ENCODE measurements around the gene TTC7B.

The TTC7B gene

GRCh38 chr14:90773705-90774104 lies 42.5 kb downstream of the TTC7B start:
- Histone ChIP-seq H3K27me3 (ENCODE audit: insufficient read depth, low read length) (no peaks in the 10 kb centered on the region), H3K4me3 (ENCODE audit: low read length) (no peak overlapping the region), H3K27ac (ENCODE audit: low read depth, low read length) (no peak overlapping the region), H3K36me3 (ENCODE audit: insufficient read depth, low read length) (peaks cover 2% of the 10 kb centered on the region; the same call in 1 of the 2 replicates), H3K9me3 (ENCODE audit: insufficient read depth, low read depth, low read length) (no peaks in the 10 kb centered on the region), H3K4me1 (ENCODE audit: insufficient read depth, low read length) (no peaks in the 10 kb centered on the region), H3K9ac (ENCODE audit: low read depth, low read length) (no peak overlapping the region)
- WGBS: 86% methylated on average over 4 of the region's 4 CpGs

- Histone ChIP-seq H3K36me3 (ENCODE audit: insufficient read depth, low read length) (peaks cover 2% of the 10 kb centered on the region; the same call in 1 of the 2 replicates), H3K9ac (ENCODE audit: low read depth, low read length) (no peak overlapping the region)
These were observed 43.1 kb downstream of the TTC7B start for GRCh38 chr14:90773196-90773486.

GRCh38 chr14:90767899-90768298 lies 48.3 kb downstream of the TTC7B start:
- H3K9me3 ChIP-seq (ENCODE audit: insufficient read depth, low read depth, low read length): peaks cover 6% of the 10 kb centered on the region; the same call in 1 of the 2 replicates
- no peaks in the 10 kb centered on the region for H3K27me3 ChIP-seq (ENCODE audit: insufficient read depth, low read length)
- no peak overlapping the region for H3K27ac ChIP-seq (ENCODE audit: low read depth, low read length)
- H3K4me3 ChIP-seq (ENCODE audit: low read length): no peak overlapping the region
- H3K36me3 ChIP-seq (ENCODE audit: insufficient read depth, low read length): peaks cover 6% of the 10 kb centered on the region; the same call in 1 of the 2 replicates
- no peak overlapping the region for H3K9ac ChIP-seq (ENCODE audit: low read depth, low read length)
- H3K4me1 ChIP-seq (ENCODE audit: insufficient read depth, low read length): no peaks in the 10 kb centered on the region

More at GRCh38 chr14:90773196-90773486, 43.1 kb downstream of the TTC7B start:
- Histone ChIP-seq H3K27ac (ENCODE audit: low read depth, low read length) (no peak overlapping the region), H3K9me3 (ENCODE audit: insufficient read depth, low read depth, low read length) (no peaks in the 10 kb centered on the region), H3K4me3 (ENCODE audit: low read length) (no peak overlapping the region), H3K4me1 (ENCODE audit: insufficient read depth, low read length) (no peaks in the 10 kb centered on the region), H3K27me3 (ENCODE audit: insufficient read depth, low read length) (no peaks in the 10 kb centered on the region)
- WGBS: 80% methylated on average over 1 of the region's 1 CpG

- Histone ChIP-seq H3K9me3 (ENCODE audit: insufficient read depth, low read depth, low read length) (peaks cover 4% of the 10 kb centered on the region; the same call in 1 of the 2 replicates), H3K36me3 (ENCODE audit: insufficient read depth, low read length) (no peaks in the 10 kb centered on the region), H3K4me1 (ENCODE audit: insufficient read depth, low read length) (peaks cover 14% of the 10 kb centered on the region), H3K4me3 (ENCODE audit: low read length) (no peak overlapping the region), H3K27ac (ENCODE audit: low read depth, low read length) (no peak overlapping the region), H3K9ac (ENCODE audit: low read depth, low read length) (no peak overlapping the region), H3K27me3 (ENCODE audit: insufficient read depth, low read length) (peaks cover 11% of the 10 kb centered on the region; the same call in 1 of the 2 replicates)
- WGBS: 89% methylated on average over 4 of the region's 4 CpGs
These were observed 55.5 kb downstream of the TTC7B start for GRCh38 chr14:90760591-90761316.

- H3K27me3 ChIP-seq (ENCODE audit: insufficient read depth, low read length): peaks cover 11% of the 10 kb centered on the region; the same call in 1 of the 2 replicates
- H3K4me3 ChIP-seq (ENCODE audit: low read length): no peak overlapping the region
- no peak overlapping the region for H3K9ac ChIP-seq (ENCODE audit: low read depth, low read length)
- WGBS: 93% methylated on average over 4 of the region's 4 CpGs
- peaks cover 14% of the 10 kb centered on the region for H3K4me1 ChIP-seq (ENCODE audit: insufficient read depth, low read length)
- peaks cover 4% of the 10 kb centered on the region; the same call in 1 of the 2 replicates for H3K9me3 ChIP-seq (ENCODE audit: insufficient read depth, low read depth, low read length)
- no peak overlapping the region for H3K27ac ChIP-seq (ENCODE audit: low read depth, low read length)
- no peaks in the 10 kb centered on the region for H3K36me3 ChIP-seq (ENCODE audit: insufficient read depth, low read length)
These were observed 56.2 kb downstream of the TTC7B start for GRCh38 chr14:90760078-90760444.

GRCh38 chr14:90759370-90760077 lies 56.7 kb downstream of the TTC7B start:
- Histone ChIP-seq H3K36me3 (ENCODE audit: insufficient read depth, low read length) (no peaks in the 10 kb centered on the region), H3K9ac (ENCODE audit: low read depth, low read length) (no peak overlapping the region), H3K4me3 (ENCODE audit: low read length) (no peak overlapping the region), H3K27ac (ENCODE audit: low read depth, low read length) (no peak overlapping the region), H3K27me3 (ENCODE audit: insufficient read depth, low read length) (peaks cover 11% of the 10 kb centered on the region; the same call in 1 of the 2 replicates), H3K4me1 (ENCODE audit: insufficient read depth, low read length) (peaks cover 14% of the 10 kb centered on the region), H3K9me3 (ENCODE audit: insufficient read depth, low read depth, low read length) (peaks cover 4% of the 10 kb centered on the region; the same call in 1 of the 2 replicates)
- WGBS: 90% methylated on average over 7 of the region's 7 CpGs

- no peak overlapping the region for H3K27ac ChIP-seq (ENCODE audit: low read depth, low read length)
These were observed 57.3 kb downstream of the TTC7B start for GRCh38 chr14:90758959-90759358.

GRCh38 chr14:90758028-90758889 lies 58.0 kb downstream of the TTC7B start:
- H3K27me3 ChIP-seq (ENCODE audit: insufficient read depth, low read length): peaks cover 11% of the 10 kb centered on the region; the same call in 1 of the 2 replicates
- 2% methylated on average over 57 of the region's 71 CpGs for WGBS
- peaks cover 2% of the 10 kb centered on the region; the same call in 1 of the 2 replicates for H3K9me3 ChIP-seq (ENCODE audit: insufficient read depth, low read depth, low read length)
- H3K4me1 ChIP-seq (ENCODE audit: insufficient read depth, low read length): peaks cover 14% of the 10 kb centered on the region
- 0 out of 2 replicates have a peak overlapping the region, but pooled peaks have one; percentile 42 for H3K27ac ChIP-seq (ENCODE audit: low read depth, low read length)
- no peaks in the 10 kb centered on the region for H3K36me3 ChIP-seq (ENCODE audit: insufficient read depth, low read length)
- H3K9ac ChIP-seq (ENCODE audit: low read depth, low read length): peak overlapping the region; percentile 49
- peak overlapping the region; percentile 53 for H3K4me3 ChIP-seq (ENCODE audit: low read length)

More at GRCh38 chr14:90758959-90759358, 57.3 kb downstream of the TTC7B start:
- Histone ChIP-seq H3K9ac (ENCODE audit: low read depth, low read length) (peak overlapping the region; percentile 49), H3K4me1 (ENCODE audit: insufficient read depth, low read length) (peaks cover 14% of the 10 kb centered on the region), H3K27me3 (ENCODE audit: insufficient read depth, low read length) (peaks cover 11% of the 10 kb centered on the region; the same call in 1 of the 2 replicates), H3K36me3 (ENCODE audit: insufficient read depth, low read length) (no peaks in the 10 kb centered on the region), H3K4me3 (ENCODE audit: low read length) (peak overlapping the region; percentile 40), H3K9me3 (ENCODE audit: insufficient read depth, low read depth, low read length) (peaks cover 4% of the 10 kb centered on the region; the same call in 1 of the 2 replicates)
- WGBS: 88% methylated on average over 13 of the region's 13 CpGs

GRCh38 chr14:90757452-90757851 lies 58.8 kb downstream of the TTC7B start:
- WGBS: 92% methylated on average over 3 of the region's 3 CpGs
- Histone ChIP-seq H3K4me3 (ENCODE audit: low read length) (peak overlapping the region; percentile 53; the same call in 1 of the 2 replicates), H3K9ac (ENCODE audit: low read depth, low read length) (no peak overlapping the region), H3K9me3 (ENCODE audit: insufficient read depth, low read depth, low read length) (no peaks in the 10 kb centered on the region), H3K27ac (ENCODE audit: low read depth, low read length) (no peak overlapping the region), H3K27me3 (ENCODE audit: insufficient read depth, low read length) (peaks cover 11% of the 10 kb centered on the region; the same call in 1 of the 2 replicates), H3K36me3 (ENCODE audit: insufficient read depth, low read length) (no peaks in the 10 kb centered on the region), H3K4me1 (ENCODE audit: insufficient read depth, low read length) (peaks cover 14% of the 10 kb centered on the region)

- no peak overlapping the region for H3K9ac ChIP-seq (ENCODE audit: low read depth, low read length)
- peaks cover 14% of the 10 kb centered on the region for H3K4me1 ChIP-seq (ENCODE audit: insufficient read depth, low read length)
- H3K27ac ChIP-seq (ENCODE audit: low read depth, low read length): no peak overlapping the region
- no peaks in the 10 kb centered on the region for H3K36me3 ChIP-seq (ENCODE audit: insufficient read depth, low read length)
- H3K9me3 ChIP-seq (ENCODE audit: insufficient read depth, low read depth, low read length): no peaks in the 10 kb centered on the region
- no peak overlapping the region for H3K4me3 ChIP-seq (ENCODE audit: low read length)
- WGBS: 87% methylated on average over 9 of the region's 10 CpGs
- peaks cover 11% of the 10 kb centered on the region; the same call in 1 of the 2 replicates for H3K27me3 ChIP-seq (ENCODE audit: insufficient read depth, low read length)
These were observed 59.4 kb downstream of the TTC7B start for GRCh38 chr14:90756755-90757345.
